Activated naive CD4-positive, alpha-beta T cell treated with anti-CD3 and anti-CD28 coated beads, Interleukin-2, amount 50 U/mL, for 16 hours (primary cell): ENCODE measurements around the gene IL17REL.
A peak's percentile ranks its signal among the peaks of the same experiment; 100 is the strongest.

Experiments used
- DNase-seq: peaks from one replicate; pipeline ENCODE4 v3.0.0-alpha.2; 2020

Gene IL17REL

GRCh38 chr22:50020606-50021005, 8.0 kb upstream of the IL17REL start:
- DNase-seq = no peak

GRCh38 chr22:50019316-50019715, 6.8 kb upstream of the IL17REL start:
- DNase-seq = no peak

GRCh38 chr22:50018608-50019285, 6.2 kb upstream of the IL17REL start:
- peak; percentile 33 for DNase-seq

- peak; percentile 6 for DNase-seq
These were observed 5.2 kb upstream of the IL17REL start for GRCh38 chr22:50017701-50018224.

GRCh38 chr22:50016988-50017700, 4.6 kb upstream of the IL17REL start:
- DNase-seq = peak; percentile 70

- DNase-seq = no peak
These were observed 3.9 kb upstream of the IL17REL start for GRCh38 chr22:50016308-50016987.

- peak; percentile 7 for DNase-seq
These were observed 3.1 kb upstream of the IL17REL start for GRCh38 chr22:50015451-50016307.

- peak; percentile 16 for DNase-seq
These were observed 2.3 kb upstream of the IL17REL start for GRCh38 chr22:50014655-50015401.

- peak; percentile 10 for DNase-seq
These were observed 1.5 kb upstream of the IL17REL start for GRCh38 chr22:50014053-50014501.

- peak; percentile 8 for DNase-seq
These were observed 936 bp downstream of the IL17REL start for GRCh38 chr22:50011447-50012210.

- DNase-seq = peak; percentile 63
These were observed 1.7 kb downstream of the IL17REL start for GRCh38 chr22:50010676-50011446.

GRCh38 chr22:50009765-50010675, 2.5 kb downstream of the IL17REL start:
- DNase-seq = no peak

GRCh38 chr22:50009251-50009650, 3.3 kb downstream of the IL17REL start:
- no peak for DNase-seq

- DNase-seq = no peak
These were observed 4.2 kb downstream of the IL17REL start for GRCh38 chr22:50008151-50009040.

- DNase-seq = no peak
These were observed 5.5 kb downstream of the IL17REL start for GRCh38 chr22:50007057-50007511.

GRCh38 chr22:50004918-50005317, 7.6 kb downstream of the IL17REL start:
- DNase-seq = no peak

- DNase-seq = no peak
These were observed 9.8 kb downstream of the IL17REL start for GRCh38 chr22:50002791-50003190.
